HG02623 (cell line): Measurements from ENCODE around the gene ABCC11.

Source experiments
- ATAC-seq: cut with Tn5 transposase; IDR thresholded peaks from one replicate; pipeline ENCODE4 v1.9.1; 2021; ENCODE audit warnings: moderate library complexity; ENCODE audit not compliant: unreplicated experiment

Gene ABCC11

GRCh38 chr16:48247311-48247710 is at the start of gene ABCC11:
TSS of gene ABCC11 (minus strand) at chr16:48247539. CDS start at chr16:48231921, 15,618 bp downstream.
- no peak for ATAC-seq

- ATAC-seq: no peak
These were observed 48.3 kb upstream of the ABCC11 start for GRCh38 chr16:48295488-48296281.

- ATAC-seq: no peak
These were observed 47.4 kb upstream of the ABCC11 start for GRCh38 chr16:48294724-48295123.

GRCh38 chr16:48292452-48292851 is 45.1 kb upstream of the ABCC11 start:
- ATAC-seq: no peak

GRCh38 chr16:48291754-48292153 is 44.4 kb upstream of the ABCC11 start:
- no peak for ATAC-seq

- ATAC-seq: no peak
These were observed 44.0 kb upstream of the ABCC11 start for GRCh38 chr16:48291303-48291702.

GRCh38 chr16:48287239-48287638 is 39.9 kb upstream of the ABCC11 start:
- ATAC-seq: no peak

GRCh38 chr16:48284772-48285409 is 37.6 kb upstream of the ABCC11 start:
- peak; percentile 50 for ATAC-seq

GRCh38 chr16:48282636-48283263 is 35.4 kb upstream of the ABCC11 start:
- no peak for ATAC-seq

- ATAC-seq: no peak
These were observed 33.2 kb upstream of the ABCC11 start for GRCh38 chr16:48280546-48280945.

- no peak for ATAC-seq
These were observed 31.9 kb upstream of the ABCC11 start for GRCh38 chr16:48279199-48279598.

GRCh38 chr16:48277158-48277557 is 29.8 kb upstream of the ABCC11 start:
- no peak for ATAC-seq

GRCh38 chr16:48276102-48276501 is 28.8 kb upstream of the ABCC11 start:
- ATAC-seq: no peak

- ATAC-seq: no peak
These were observed 27.1 kb upstream of the ABCC11 start for GRCh38 chr16:48274476-48274875.

GRCh38 chr16:48272837-48273421 is 25.6 kb upstream of the ABCC11 start:
- no peak for ATAC-seq

GRCh38 chr16:48271728-48272127 is 24.4 kb upstream of the ABCC11 start:
- ATAC-seq: no peak

- no peak for ATAC-seq
These were observed 21.7 kb upstream of the ABCC11 start for GRCh38 chr16:48269011-48269410.

- no peak for ATAC-seq
These were observed 15.3 kb upstream of the ABCC11 start for GRCh38 chr16:48262631-48263030.

GRCh38 chr16:48261569-48261968 is 14.2 kb upstream of the ABCC11 start:
- no peak for ATAC-seq

GRCh38 chr16:48256579-48257177 is 9.3 kb upstream of the ABCC11 start:
- ATAC-seq: no peak

- no peak for ATAC-seq
These were observed 4.7 kb upstream of the ABCC11 start for GRCh38 chr16:48252013-48252412.
